IMR-90 (cell line): ENCODE measurements around the gene SMIM43.

ENCODE experiments used
- CEBPB ChIP-seq: IDR thresholded peaks from 2 replicates; pipeline ENCODE4 v1.6.1; 2012; ENCODE audit warnings: low read depth, low read length, improper control_type of control experiment
- FOS ChIP-seq: fragments of 150-350 bp; IDR thresholded peaks from 2 replicates; pipeline ENCODE4 v1.6.1; 2016; ENCODE audit warnings: low read depth, low read length
- MAFK ChIP-seq: IDR thresholded peaks from 2 replicates; pipeline ENCODE4 v1.6.1; 2012; ENCODE audit warnings: low read depth, low read length, improper control_type of control experiment
- MAZ ChIP-seq: IDR thresholded peaks from 2 replicates; pipeline ENCODE4 v1.6.1; 2012; ENCODE audit warnings: low read depth, mild to moderate bottlenecking, low read length, improper control_type of control experiment, moderate library complexity, borderline replicate concordance
- NFE2L2 ChIP-seq: fragments of 150-350 bp; IDR thresholded peaks from 2 replicates; pipeline ENCODE4 v1.6.1; 2016; ENCODE audit warnings: low read depth, mild to moderate bottlenecking, low read length
- POLR2A ChIP-seq: IDR thresholded peaks from 2 replicates; pipeline ENCODE4 v1.6.1; 2012; ENCODE audit warnings: mild to moderate bottlenecking, low read depth, low read length
- RAD21 ChIP-seq: IDR thresholded peaks from 2 replicates; pipeline ENCODE4 v1.6.1; 2012; ENCODE audit warnings: low read length, improper control_type of control experiment
- RCOR1 ChIP-seq: IDR thresholded peaks from 2 replicates; pipeline ENCODE4 v1.6.1; 2012; ENCODE audit warnings: mild to moderate bottlenecking, low read length, improper control_type of control experiment; ENCODE audit not compliant: insufficient replicate concordance
- RFX5 ChIP-seq: IDR thresholded peaks from 2 replicates; pipeline ENCODE4 v1.8.0; 2012; ENCODE audit warnings: low read depth, mild to moderate bottlenecking, low read length, moderate library complexity
- SMC3 ChIP-seq: fragments of 150-350 bp; IDR thresholded peaks from 2 replicates; pipeline ENCODE4 v1.6.1; 2016; ENCODE audit warnings: low read depth, mild to moderate bottlenecking, antibody characterized with exemption, low read length, moderate library complexity
- TF ChIP-seq, protein P1 (sequence below): conservative IDR thresholded peaks from 2 replicates; pipeline ENCODE4 v1.5.1; 2012; ENCODE audit warnings: mild to moderate bottlenecking, low read depth, low read length, improper control_type of control experiment
- TF ChIP-seq, protein P2 (sequence below): fragments of 150-350 bp; IDR thresholded peaks from 2 replicates; pipeline ENCODE4 v1.6.1; 2017; ENCODE audit warnings: mild to moderate bottlenecking, antibody characterized with exemption, low read length, low read depth

- TF ChIP-seq POLR2A (no peak), RFX5 (no peak), RCOR1 (no peak), MAFK (no peak), MAZ (no peak), SMC3 (no peak), RAD21 (no peak), NFE2L2 (no peak), CEBPB (no peak), FOS (no peak)
- TF ChIP-seq, protein P1, sequence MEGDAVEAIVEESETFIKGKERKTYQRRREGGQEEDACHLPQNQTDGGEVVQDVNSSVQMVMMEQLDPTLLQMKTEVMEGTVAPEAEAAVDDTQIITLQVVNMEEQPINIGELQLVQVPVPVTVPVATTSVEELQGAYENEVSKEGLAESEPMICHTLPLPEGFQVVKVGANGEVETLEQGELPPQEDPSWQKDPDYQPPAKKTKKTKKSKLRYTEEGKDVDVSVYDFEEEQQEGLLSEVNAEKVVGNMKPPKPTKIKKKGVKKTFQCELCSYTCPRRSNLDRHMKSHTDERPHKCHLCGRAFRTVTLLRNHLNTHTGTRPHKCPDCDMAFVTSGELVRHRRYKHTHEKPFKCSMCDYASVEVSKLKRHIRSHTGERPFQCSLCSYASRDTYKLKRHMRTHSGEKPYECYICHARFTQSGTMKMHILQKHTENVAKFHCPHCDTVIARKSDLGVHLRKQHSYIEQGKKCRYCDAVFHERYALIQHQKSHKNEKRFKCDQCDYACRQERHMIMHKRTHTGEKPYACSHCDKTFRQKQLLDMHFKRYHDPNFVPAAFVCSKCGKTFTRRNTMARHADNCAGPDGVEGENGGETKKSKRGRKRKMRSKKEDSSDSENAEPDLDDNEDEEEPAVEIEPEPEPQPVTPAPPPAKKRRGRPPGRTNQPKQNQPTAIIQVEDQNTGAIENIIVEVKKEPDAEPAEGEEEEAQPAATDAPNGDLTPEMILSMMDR, result no peak
- TF ChIP-seq, protein P2, sequence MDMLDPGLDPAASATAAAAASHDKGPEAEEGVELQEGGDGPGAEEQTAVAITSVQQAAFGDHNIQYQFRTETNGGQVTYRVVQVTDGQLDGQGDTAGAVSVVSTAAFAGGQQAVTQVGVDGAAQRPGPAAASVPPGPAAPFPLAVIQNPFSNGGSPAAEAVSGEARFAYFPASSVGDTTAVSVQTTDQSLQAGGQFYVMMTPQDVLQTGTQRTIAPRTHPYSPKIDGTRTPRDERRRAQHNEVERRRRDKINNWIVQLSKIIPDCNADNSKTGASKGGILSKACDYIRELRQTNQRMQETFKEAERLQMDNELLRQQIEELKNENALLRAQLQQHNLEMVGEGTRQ, result no peak
Measured at GRCh38 chr4:121767166-121767565, 2.2 kb upstream of the SMIM43 start.
